HG02885 (cell line): ENCODE results near the gene SOCS3.
"Not testable (repeated sequence)": the region's sequence is repeated elsewhere in the genome, so short reads cannot be mapped to it uniquely, and the experiment has no call there.

Source experiments
- ATAC-seq: cut with Tn5 transposase; IDR thresholded peaks from one replicate; pipeline ENCODE4 v1.9.1; 2021; ENCODE audit warnings: mild to moderate bottlenecking; ENCODE audit not compliant: unreplicated experiment, poor library complexity

Gene SOCS3

GRCh38 chr17:78315355-78316114 is 44.3 kb downstream of the SOCS3 start:
- no peak for ATAC-seq

GRCh38 chr17:78314683-78315354 is 45.1 kb downstream of the SOCS3 start:
- ATAC-seq, result no peak

DNA sequence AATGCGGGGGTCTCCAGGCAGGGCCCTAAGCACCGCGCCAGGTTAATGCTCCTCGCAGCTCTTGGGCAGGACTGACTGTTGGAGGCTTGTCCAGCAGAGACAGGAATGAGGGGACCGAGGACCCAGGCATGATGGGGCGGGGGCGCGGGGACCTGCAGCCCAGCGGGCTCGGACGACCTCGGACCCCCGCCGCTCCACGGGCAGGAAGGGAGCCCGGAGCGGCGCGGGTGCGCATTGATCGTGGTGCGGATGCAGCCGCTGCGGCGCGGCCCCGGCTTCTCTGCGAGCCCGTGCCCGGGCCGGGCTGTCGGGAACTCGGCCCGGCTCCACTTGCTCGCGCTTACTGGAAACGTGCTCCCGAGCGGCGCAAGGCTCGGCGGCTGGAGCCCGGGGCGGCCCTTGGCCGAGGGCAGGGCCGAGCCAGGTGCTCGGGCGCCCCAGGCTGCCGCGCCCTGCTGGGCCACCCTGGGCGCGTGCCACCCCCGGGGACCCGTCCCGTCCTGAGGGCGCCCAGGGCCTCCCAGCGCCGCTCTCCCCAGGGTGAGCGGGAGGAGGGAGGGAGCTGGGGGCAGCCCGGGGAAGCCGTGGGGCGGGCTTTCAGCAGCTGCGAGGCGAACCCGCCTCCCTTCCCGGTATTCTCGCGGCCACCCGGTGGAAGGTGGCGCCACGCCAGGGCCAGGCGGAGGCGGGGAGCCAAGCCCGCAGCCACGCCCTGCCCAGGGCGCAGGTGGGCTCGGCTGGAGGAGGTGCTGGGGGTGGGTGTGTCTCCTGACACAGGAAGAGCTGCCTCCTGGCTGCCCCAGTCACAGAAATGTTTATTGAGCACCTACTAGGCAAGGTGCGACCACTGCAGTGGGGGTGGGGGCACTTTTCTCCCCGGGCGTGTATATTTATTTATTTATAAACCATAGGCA is 45.9 kb downstream of the SOCS3 start:
- ATAC-seq, result no peak

DNA sequence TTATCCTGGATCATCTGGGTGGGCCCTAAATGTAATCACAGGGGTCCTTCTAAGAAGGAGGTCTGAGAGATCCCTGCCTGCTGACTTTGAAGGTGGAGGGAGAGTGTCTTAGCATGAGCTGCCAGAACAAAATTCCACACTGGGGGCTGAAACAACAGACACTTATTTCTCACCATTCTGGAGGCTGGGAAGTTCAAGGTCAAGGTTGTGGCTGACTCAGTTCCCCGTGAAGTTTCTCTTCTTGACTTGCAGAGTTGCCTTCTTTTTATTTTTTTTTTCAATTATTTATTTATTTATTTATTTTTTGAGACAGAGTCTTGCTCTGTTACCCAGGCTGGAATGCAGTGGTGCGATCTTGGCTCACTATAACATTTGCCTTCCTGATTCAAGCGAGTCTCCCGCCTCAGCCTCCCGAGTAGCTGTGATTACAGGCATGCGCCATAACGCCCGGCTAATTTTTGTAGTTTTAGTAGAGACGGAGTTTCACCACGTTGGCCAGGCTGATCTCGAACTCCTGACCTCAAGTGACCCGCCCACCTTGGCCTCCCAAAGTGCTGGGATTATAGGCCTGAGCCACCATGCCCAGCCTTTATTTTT is 50.1 kb downstream of the SOCS3 start:
- not testable (repeated sequence) for ATAC-seq

- ATAC-seq, result no peak
Measured at GRCh38 chr17:78307887-78308638, 51.8 kb downstream of the SOCS3 start.

DNA sequence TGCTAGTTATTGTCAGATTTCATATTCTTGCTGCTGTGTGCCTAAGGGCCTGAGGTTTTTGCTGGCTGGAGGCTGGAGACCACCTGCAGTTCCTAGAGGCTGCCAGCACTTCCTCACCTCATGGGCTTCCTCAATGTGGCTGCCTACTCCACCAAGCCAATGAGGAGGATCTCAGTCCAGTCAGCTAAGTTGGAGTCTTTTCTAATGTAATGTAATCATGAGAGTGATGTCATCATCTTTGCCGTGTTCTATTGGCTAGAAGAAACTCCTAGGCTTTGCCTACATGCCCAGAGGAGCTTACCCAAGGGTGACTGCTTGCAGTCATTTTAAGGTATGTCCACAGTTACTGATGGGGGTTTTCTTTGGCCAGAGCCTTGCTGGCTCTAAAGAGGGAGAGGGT is 53.0 kb downstream of the SOCS3 start:
- no peak for ATAC-seq
